ENCODE results near the gene ANK2. TPM values are rescaled to one million over a fixed set of nuclear protein-coding genes. Genes with fewer than 3 reads are reported as not detected.

ANK2 gene
- total RNA-seq, 1 experiment from 2014 or later, result 5.6 TPM

- TF ChIP-seq JUND (IDR thresholded peaks at IDR 0.05), result no peak
- TF ChIP-seq SP1 (IDR thresholded peaks at IDR 0.05; ENCODE audit: low read depth), result no peak
- no peak for TF ChIP-seq EZH2 (IDR thresholded peaks at IDR 0.05)
- no peak for TF ChIP-seq CTCF (IDR thresholded peaks at IDR 0.05 in 2 of 3, conservative IDR thresholded peaks at IDR 0.05 in 1 of 3; ENCODE audit: borderline replicate concordance in 1 of 3, insufficient read depth in 1 of 3, low read depth in 2 of 3, low read length in 2 of 3)
These were observed 121.5 kb downstream of the ANK2 start (continued) for GRCh38 chr4:113170805-113171468.

GRCh38 chr4:113173126-113173792 lies 123.8 kb downstream of the ANK2 start:
- ATAC-seq, result no peak
- no TSS peak for BruUV-seq (replicated peaks)
- DNase-seq (ENCODE audit: low read depth, low spot score), result no peak
- Histone ChIP-seq H3K36me3 (ENCODE audit: control insufficient read depth in 1 of 2, insufficient read depth in 2 of 2, low read length in 2 of 2) (no peaks in the 10 kb centered on the region), H3K9me2 (ENCODE audit: insufficient read depth) (no peaks in the 10 kb centered on the region), H2AFZ (ENCODE audit: low read depth, low read length, poor library complexity, severe bottlenecking) (no peak overlapping the region), H3K27ac (ENCODE audit: low read depth, low read length) (no peak overlapping the region), H3K79me2 (ENCODE audit: insufficient read depth, low read length) (no peaks in the 10 kb centered on the region), H3K4me2 (ENCODE audit: low read length) (no peak overlapping the region), H3K27me3 (ENCODE audit: insufficient read depth, low read length) (no peaks in the 10 kb centered on the region), H3K4me3 (replicated peaks in 1 of 2; ENCODE audit: low read depth in 1 of 2, low read length in 2 of 2) (no peak overlapping the region), H3K4me1 (ENCODE audit: control insufficient read depth in 1 of 2, insufficient read depth in 2 of 2, low read length in 2 of 2) (no peaks in the 10 kb centered on the region), H3K9ac (ENCODE audit: low read length) (no peak overlapping the region), H3K9me3 (ENCODE audit: control insufficient read depth in 1 of 2, insufficient read depth in 1 of 2, low read depth in 1 of 2, low read length in 2 of 2) (no peaks in the 10 kb centered on the region), H4K20me1 (ENCODE audit: insufficient read depth) (no peaks in the 10 kb centered on the region)
- ChIA-PET POLR2A (no interaction called here), RAD21 (ENCODE audit: low non-redundant PET in 1 of 2, low total read pairs in 2 of 2, uncharacterized antibody in 2 of 2, unreplicated experiment in 2 of 2) (no interaction called here), CTCF (no interaction called here)
- intact Hi-C loops (cut with micrococcal nuclease), result no loop called here
- no peak for TF ChIP-seq EZH2phosphoT487 (IDR thresholded peaks at IDR 0.05; ENCODE audit: borderline replicate concordance)
- TF ChIP-seq ATF3 (IDR thresholded peaks at IDR 0.05), result no peak
- no peak for TF ChIP-seq CTCF (IDR thresholded peaks at IDR 0.05 in 2 of 3, conservative IDR thresholded peaks at IDR 0.05 in 1 of 3; ENCODE audit: borderline replicate concordance in 1 of 3, insufficient read depth in 1 of 3, low read depth in 2 of 3, low read length in 2 of 3)
- TF ChIP-seq JUND (IDR thresholded peaks at IDR 0.05), result no peak
- no peak for TF ChIP-seq SRF (IDR thresholded peaks at IDR 0.05; ENCODE audit: low read depth)
- TF ChIP-seq ZBTB33 (IDR thresholded peaks at IDR 0.05; ENCODE audit: extremely low read depth, insufficient replicate concordance, low read length), result no peak
- no peak for TF ChIP-seq YY1 (IDR thresholded peaks at IDR 0.05; ENCODE audit: extremely low read depth, insufficient replicate concordance, low read depth, low read length)
- TF ChIP-seq FOSL1 (IDR thresholded peaks at IDR 0.05; ENCODE audit: low read depth), result no peak
- no peak for TF ChIP-seq REST (IDR thresholded peaks at IDR 0.05; ENCODE audit: low read depth)
- TF ChIP-seq CEBPB (IDR thresholded peaks at IDR 0.05; ENCODE audit: low read depth), result no peak
